ENCODE measurements around the gene KRT14.
"Not testable (repeated sequence)": the region's sequence is repeated elsewhere in the genome, so short reads cannot be mapped to it uniquely, and the experiment has no call there.

Gene KRT14

DNA sequence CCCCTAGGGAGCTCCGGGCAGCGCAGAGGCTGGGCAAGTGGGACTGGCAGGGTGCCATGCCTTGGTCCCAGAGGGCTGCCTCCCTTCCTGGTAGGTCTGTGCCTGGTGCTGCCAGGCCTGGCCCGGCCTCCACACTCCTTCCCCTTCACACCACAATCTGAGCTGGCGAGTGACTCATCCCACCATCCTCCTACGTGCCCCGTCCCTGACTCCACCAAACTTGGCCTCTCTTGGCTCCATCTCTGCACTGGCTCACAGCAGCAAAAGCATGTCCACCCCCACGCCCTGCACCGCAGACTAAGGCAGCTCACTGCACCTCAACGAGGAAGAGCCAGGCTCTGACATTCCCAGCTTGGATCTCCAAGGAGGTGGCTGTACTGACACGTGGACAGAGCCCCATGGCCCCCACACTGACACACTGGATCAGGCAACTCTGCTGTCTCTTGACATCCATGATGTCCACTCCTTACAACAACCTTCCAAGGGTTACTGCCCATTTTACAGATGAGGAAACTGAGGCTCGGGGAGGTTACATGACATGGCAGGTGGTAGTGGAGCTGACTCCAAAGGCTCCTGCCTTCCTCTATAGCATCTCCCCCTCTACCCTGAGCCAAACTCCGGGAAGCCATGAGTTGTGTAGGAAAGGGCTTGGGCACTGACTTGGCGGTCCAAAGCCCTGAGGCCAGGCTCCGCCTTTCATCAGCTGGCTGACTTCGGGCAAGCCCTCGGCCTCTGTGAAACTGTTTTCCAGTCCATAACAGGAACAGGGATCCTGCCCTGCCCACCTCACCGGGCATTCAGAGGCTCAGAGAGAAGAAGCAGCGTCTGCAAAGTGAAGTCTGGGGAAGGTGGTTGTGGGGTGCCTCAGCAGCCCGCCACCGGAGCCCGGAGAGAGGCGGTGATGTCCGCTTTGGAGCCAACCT is 38.5 kb downstream of the KRT14 start:
- DNase-seq (ENCODE audit: extremely low read depth, low read depth): peak; percentile 92
- no peak for TF ChIP-seq CTCF (IDR thresholded peaks at IDR 0.05; ENCODE audit: low read depth, low read length)

DNA sequence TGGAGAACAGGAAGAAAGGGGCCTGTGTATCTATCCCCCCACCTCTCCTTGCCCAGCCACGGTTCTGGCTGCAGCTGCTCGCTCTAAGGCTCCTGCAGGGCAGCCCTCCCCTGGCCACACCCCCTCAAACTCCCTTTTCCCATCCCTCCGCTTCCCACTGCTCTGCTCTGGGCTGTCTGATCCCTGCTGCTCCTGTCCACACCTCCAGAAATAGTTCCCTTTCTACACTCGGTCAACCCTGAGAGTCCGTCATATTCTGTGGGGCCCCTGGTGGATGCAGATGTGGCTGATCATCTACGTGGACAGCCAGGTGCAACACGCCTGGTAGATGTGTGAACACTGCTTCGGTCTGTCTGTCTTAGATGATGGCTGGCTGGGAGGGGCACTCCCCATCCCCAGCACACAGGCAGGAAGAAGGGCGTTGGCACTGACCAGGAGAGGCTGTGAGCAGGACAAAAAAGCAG is 39.3 kb downstream of the KRT14 start:
- no peak for DNase-seq (ENCODE audit: extremely low read depth, low read depth)
- no peak for TF ChIP-seq CTCF (IDR thresholded peaks at IDR 0.05; ENCODE audit: low read depth, low read length)

DNA sequence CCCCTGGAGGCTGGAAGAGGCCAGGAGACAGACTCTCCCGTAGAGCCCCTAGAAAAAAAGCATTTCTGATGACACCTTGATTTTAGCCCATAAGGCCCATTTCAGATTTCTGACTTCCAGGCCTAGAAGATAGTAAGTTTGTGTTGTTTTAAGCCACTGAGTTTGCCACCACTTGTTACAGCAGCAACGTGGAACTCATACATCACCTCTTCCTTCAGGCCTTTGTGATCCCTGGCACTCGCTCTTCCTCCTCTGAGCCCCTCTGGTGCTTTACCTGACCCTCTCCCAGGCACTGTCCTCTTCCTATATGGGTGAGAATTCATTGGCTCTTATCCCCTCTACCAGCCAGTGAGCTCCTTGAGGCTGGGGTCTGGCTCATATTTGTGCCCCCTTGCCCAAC is 39.9 kb downstream of the KRT14 start:
- DNase-seq (ENCODE audit: extremely low read depth, low read depth): no peak
- no peak for TF ChIP-seq CTCF (IDR thresholded peaks at IDR 0.05; ENCODE audit: low read depth, low read length)

DNA sequence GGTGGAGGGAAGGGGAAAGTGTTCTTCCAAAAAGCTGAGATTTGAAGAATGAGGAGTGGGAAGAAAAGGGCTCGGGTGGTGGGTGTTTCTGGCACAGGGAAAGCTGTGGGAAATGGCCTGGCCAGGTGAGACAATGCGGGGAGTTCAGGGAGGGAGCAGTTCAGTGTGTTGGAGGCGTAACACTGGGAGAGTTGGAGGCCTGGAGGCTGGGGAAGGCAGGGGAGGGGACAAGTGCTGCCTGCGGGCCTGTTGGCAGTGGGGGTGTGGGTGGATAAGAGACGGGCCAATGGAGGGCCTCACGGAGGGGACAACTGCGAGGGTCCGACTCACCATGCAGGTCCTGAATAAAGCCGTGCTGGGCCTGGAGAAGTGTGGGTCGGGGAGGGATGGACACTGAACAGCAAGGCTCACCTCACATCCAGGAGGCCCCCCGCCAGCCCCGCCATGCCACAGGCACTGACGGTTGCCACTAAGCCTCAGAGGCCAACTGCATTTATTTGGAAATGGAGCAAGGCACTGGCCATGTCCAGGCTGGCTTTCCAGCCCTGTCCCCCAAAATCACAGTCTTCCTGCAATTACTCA is 40.8 kb downstream of the KRT14 start:
- TF ChIP-seq CTCF (IDR thresholded peaks at IDR 0.05; ENCODE audit: low read depth, low read length): no peak
- DNase-seq (ENCODE audit: extremely low read depth, low read depth): no peak

- DNase-seq (ENCODE audit: extremely low read depth, low read depth): no peak
These were observed 41.8 kb downstream of the KRT14 start for GRCh38 chr17:41544935-41545334.

DNA sequence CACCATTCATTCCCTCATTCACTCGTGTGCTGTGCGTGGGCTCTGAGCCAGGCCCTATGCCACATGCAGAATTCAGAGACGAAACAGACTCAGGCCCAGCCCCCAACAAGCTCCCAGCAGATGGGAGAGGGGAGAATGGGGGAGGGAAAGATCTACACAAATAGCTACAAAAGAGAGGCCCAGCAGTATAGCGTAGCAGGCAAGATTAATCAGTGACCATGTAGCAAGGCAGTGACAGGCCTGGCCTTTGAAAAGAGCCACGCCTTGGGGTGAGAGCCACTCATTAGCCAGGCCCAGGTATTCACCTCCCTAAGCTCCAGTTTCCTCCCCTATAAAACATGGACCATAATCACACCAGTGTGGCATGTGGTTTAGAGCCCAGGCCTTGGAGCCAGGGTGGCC is 42.2 kb downstream of the KRT14 start:
- TF ChIP-seq CTCF (IDR thresholded peaks at IDR 0.05; ENCODE audit: low read depth, low read length): no peak
- DNase-seq (ENCODE audit: extremely low read depth, low read depth): no peak

More at GRCh38 chr17:41544935-41545334, 41.8 kb downstream of the KRT14 start:
- no peak for TF ChIP-seq CTCF (IDR thresholded peaks at IDR 0.05; ENCODE audit: low read depth, low read length)

- DNase-seq (ENCODE audit: extremely low read depth, low read depth): not testable (repeated sequence)
These were observed 43.9 kb downstream of the KRT14 start for GRCh38 chr17:41542786-41543185.
